Measurements from ENCODE around the gene IDI2.

Gene IDI2

GRCh38 chr10:1034758-1035157 is 9.1 kb upstream of the IDI2 start:
- H3K9me2 ChIP-seq (replicated peaks; ENCODE audit: control insufficient read depth, low read length) = no peaks in the 10 kb centered on the region
- H3K9me3 ChIP-seq (ENCODE audit: control insufficient read depth, insufficient read depth, low read length) = no peaks in the 10 kb centered on the region
- no peaks in the 10 kb centered on the region for H3K27me3 ChIP-seq (ENCODE audit: control insufficient read depth, low read length)
- H3K36me3 ChIP-seq (ENCODE audit: control insufficient read depth, low read length) = peaks cover 20% of the 10 kb centered on the region
- H3F3A ChIP-seq (ENCODE audit: control insufficient read depth, insufficient read depth) = peaks cover 17% of the 10 kb centered on the region
- H3K4me3 ChIP-seq (ENCODE audit: low read length) = no peak overlapping the region
- no peaks in the 10 kb centered on the region for H4K20me1 ChIP-seq (ENCODE audit: control insufficient read depth, insufficient read depth, low read depth, low read length)
- no peak for TF ChIP-seq CTCF (IDR thresholded peaks at IDR 0.05; ENCODE audit: low read depth, low read length, poor library complexity, severe bottlenecking)
- no peak for TF ChIP-seq EZH2phosphoT487 (IDR thresholded peaks at IDR 0.05; ENCODE audit: borderline replicate concordance, low read length)
- no peak overlapping the region for H3K4me2 ChIP-seq (ENCODE audit: low read length)
- H3K4me1 ChIP-seq (ENCODE audit: control insufficient read depth, low read length) = no peaks in the 10 kb centered on the region
- H3K79me2 ChIP-seq (ENCODE audit: control insufficient read depth, low read length) = no peaks in the 10 kb centered on the region
- no peak overlapping the region for H3K27ac ChIP-seq (ENCODE audit: low read depth, low read length)

- Histone ChIP-seq H3K4me1 (ENCODE audit: control insufficient read depth, low read length) (no peaks in the 10 kb centered on the region), H3K27ac (ENCODE audit: low read depth, low read length) (no peak overlapping the region), H3K4me3 (ENCODE audit: low read length) (no peak overlapping the region), H3K36me3 (ENCODE audit: control insufficient read depth, low read length) (peaks cover 12% of the 10 kb centered on the region), H3K79me2 (ENCODE audit: control insufficient read depth, low read length) (no peaks in the 10 kb centered on the region), H3F3A (ENCODE audit: control insufficient read depth, insufficient read depth) (peaks cover 12% of the 10 kb centered on the region), H3K9me2 (replicated peaks; ENCODE audit: control insufficient read depth, low read length) (no peaks in the 10 kb centered on the region), H3K9me3 (ENCODE audit: control insufficient read depth, insufficient read depth, low read length) (no peaks in the 10 kb centered on the region), H4K20me1 (ENCODE audit: control insufficient read depth, insufficient read depth, low read depth, low read length) (no peaks in the 10 kb centered on the region), H3K27me3 (ENCODE audit: control insufficient read depth, low read length) (no peaks in the 10 kb centered on the region), H3K4me2 (ENCODE audit: low read length) (no peak overlapping the region)
- TF ChIP-seq CTCF (IDR thresholded peaks at IDR 0.05; ENCODE audit: low read depth, low read length, poor library complexity, severe bottlenecking) (no peak), EZH2phosphoT487 (IDR thresholded peaks at IDR 0.05; ENCODE audit: borderline replicate concordance, low read length) (no peak)
Observed at GRCh38 chr10:1033601-1034000, 7.9 kb upstream of the IDI2 start.

- Histone ChIP-seq H3K4me1 (ENCODE audit: control insufficient read depth, low read length) (no peaks in the 10 kb centered on the region), H3K27me3 (ENCODE audit: control insufficient read depth, low read length) (no peaks in the 10 kb centered on the region), H3K36me3 (ENCODE audit: control insufficient read depth, low read length) (no peaks in the 10 kb centered on the region; the same call in 1 of the 2 replicates), H3K9me2 (replicated peaks; ENCODE audit: control insufficient read depth, low read length) (no peaks in the 10 kb centered on the region), H3K27ac (ENCODE audit: low read depth, low read length) (no peak overlapping the region), H4K20me1 (ENCODE audit: control insufficient read depth, insufficient read depth, low read depth, low read length) (no peaks in the 10 kb centered on the region), H3K9me3 (ENCODE audit: control insufficient read depth, insufficient read depth, low read length) (no peaks in the 10 kb centered on the region), H3K79me2 (ENCODE audit: control insufficient read depth, low read length) (no peaks in the 10 kb centered on the region), H3F3A (ENCODE audit: control insufficient read depth, insufficient read depth) (no peaks in the 10 kb centered on the region), H3K4me2 (ENCODE audit: low read length) (no peak overlapping the region), H3K4me3 (ENCODE audit: low read length) (no peak overlapping the region)
- no peak for TF ChIP-seq CTCF (IDR thresholded peaks at IDR 0.05; ENCODE audit: low read depth, low read length, poor library complexity, severe bottlenecking)
- TF ChIP-seq EZH2phosphoT487 (IDR thresholded peaks at IDR 0.05; ENCODE audit: borderline replicate concordance, low read length) = no peak
Observed at GRCh38 chr10:1029838-1030237, 4.2 kb upstream of the IDI2 start.
